ENCODE data around the gene ZNF423. TPM values are rescaled to one million over a fixed set of nuclear protein-coding genes. Genes with fewer than 3 reads are reported as not detected.

The ZNF423 gene
- total RNA-seq, 2 experiments from 2014 or later = not detected

DNA sequence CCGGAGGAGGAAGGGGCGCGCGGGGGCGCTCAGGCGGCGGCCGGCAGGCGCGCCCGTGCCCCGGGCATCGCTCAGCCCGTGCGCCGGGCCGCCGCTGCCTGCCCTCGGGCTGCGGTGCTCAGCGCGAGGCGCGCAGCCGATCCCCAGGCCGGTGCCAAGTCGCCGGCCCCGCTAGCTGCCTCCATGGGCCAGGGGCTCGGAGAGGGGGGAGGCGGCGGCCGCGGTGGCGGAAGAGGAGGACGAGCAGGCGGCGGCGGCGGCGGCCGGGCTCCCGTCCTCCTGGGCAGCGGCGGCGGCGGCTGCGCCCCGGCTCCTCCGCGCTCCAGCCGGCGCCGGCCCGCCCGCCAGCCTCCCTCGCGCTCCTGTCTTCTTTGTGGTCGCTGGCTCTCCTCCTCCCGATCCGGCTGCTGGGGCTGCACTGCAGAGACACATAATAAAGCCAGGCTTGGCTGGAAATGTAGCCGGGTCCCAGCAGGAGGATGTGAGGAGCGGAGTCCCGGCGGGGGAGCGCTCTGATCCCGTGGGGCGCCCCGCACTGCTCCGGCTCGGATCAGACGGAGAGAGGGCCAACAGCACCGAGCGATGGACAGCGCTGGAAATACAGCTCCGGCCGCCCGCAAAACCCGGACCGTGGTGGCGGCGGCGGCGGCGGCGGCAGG, 889 bp upstream of the ZNF423 start:
- Mint-ChIP-seq H3K4me1 (ENCODE audit: low read depth) (peaks cover 3% of the 10 kb centered on the region), H3K27ac (no peak overlapping the region), H3K9me3 (no peaks in the 10 kb centered on the region), H3K27me3 (peaks cover 45% of the 10 kb centered on the region), H3K4me3 (peak overlapping the region; percentile 47), H3K36me3 (ENCODE audit: low read depth) (no peaks in the 10 kb centered on the region)
- TF ChIP-seq, protein P1, sequence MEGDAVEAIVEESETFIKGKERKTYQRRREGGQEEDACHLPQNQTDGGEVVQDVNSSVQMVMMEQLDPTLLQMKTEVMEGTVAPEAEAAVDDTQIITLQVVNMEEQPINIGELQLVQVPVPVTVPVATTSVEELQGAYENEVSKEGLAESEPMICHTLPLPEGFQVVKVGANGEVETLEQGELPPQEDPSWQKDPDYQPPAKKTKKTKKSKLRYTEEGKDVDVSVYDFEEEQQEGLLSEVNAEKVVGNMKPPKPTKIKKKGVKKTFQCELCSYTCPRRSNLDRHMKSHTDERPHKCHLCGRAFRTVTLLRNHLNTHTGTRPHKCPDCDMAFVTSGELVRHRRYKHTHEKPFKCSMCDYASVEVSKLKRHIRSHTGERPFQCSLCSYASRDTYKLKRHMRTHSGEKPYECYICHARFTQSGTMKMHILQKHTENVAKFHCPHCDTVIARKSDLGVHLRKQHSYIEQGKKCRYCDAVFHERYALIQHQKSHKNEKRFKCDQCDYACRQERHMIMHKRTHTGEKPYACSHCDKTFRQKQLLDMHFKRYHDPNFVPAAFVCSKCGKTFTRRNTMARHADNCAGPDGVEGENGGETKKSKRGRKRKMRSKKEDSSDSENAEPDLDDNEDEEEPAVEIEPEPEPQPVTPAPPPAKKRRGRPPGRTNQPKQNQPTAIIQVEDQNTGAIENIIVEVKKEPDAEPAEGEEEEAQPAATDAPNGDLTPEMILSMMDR (IDR thresholded peaks at IDR 0.05) = no peak
- POLR2A ChIA-PET = interaction anchor here (1.2 to 1.3 kb wide), 2 partner anchors 8 to 168 kb away, joined by 3 read pairs; partner anchors contain the start of gene CNEP1R1
- DNase-seq (peak; percentile 34), ATAC-seq (no peak)
- intact Hi-C loops (cut with micrococcal nuclease) = no loop called here
- CTCF ChIA-PET = interaction anchor here (0.6 to 4.5 kb wide), 16 partner anchors 14 to 414 kb away, joined by 3 to 28 read pairs (median 5); no protein-coding TSS in a partner anchor

DNA sequence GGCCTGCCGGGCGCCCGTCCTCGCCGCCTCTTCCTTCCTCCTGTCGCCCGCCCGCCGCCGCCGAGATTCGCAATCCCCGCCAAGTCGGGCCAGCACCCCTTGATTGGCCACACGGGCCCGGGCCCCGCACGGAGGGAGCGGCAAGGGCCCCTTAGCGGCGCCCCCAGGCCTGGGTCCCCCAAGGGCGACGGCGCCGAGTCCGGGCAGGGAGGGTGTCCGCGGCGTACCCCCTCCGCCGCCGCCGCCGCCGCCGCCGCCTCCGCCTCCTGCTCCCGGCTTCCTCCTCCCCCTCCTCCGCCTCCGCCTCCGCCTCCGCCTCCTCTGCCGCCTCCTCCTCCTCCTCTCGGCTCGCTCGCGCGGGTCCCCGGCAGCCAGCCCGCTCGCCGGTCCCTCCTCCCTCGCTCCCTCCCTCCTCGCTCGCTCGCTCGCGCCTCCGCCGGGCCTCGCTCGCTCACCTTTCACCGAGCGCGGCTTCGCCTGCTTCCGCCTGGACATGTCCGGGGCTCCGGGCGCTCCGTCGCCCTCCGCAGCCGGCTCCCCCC, 561 bp downstream of the ZNF423 start:
- Mint-ChIP-seq H3K4me3 (peak overlapping the region; percentile 26), H3K4me1 (ENCODE audit: low read depth) (peaks cover 3% of the 10 kb centered on the region), H3K27me3 (peaks cover 38% of the 10 kb centered on the region), H3K9me3 (no peaks in the 10 kb centered on the region), H3K36me3 (ENCODE audit: low read depth) (no peaks in the 10 kb centered on the region), H3K27ac (no peak overlapping the region)
- TF ChIP-seq, protein P1 (IDR thresholded peaks at IDR 0.05) = no peak
- ChIA-PET CTCF (interaction anchor here (4.5 kb wide), 1 partner anchor 22 kb away, joined by 28 read pairs; no protein-coding TSS in a partner anchor), POLR2A (no interaction called here)
- DNase-seq (peak; percentile 31), ATAC-seq (peak; percentile 49)
- intact Hi-C loops (cut with micrococcal nuclease) = no loop called here

DNA sequence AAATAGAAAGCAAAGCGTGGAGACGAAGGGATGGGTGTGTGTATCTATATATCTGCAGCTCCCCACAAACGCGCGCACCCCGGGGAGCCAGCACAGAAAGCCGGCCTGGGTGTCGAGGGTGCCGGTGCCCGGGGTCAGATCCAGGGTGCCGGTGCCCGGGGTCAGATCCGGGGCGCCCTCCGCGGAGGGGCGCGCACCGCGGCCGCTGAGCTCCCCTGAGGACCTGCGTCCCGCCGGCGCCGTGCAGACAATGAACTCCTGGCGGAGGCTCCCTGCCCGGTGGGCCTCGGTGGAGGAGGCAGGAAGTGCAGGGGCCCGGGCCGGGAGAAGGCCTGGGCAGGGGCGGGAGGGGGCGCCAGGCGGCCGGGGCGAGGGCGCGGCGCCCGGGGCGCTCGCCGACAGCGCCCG, 1.1 kb downstream of the ZNF423 start:
- ChIA-PET POLR2A (no interaction called here), CTCF (no interaction called here)
- DNase-seq (peak; percentile 4), ATAC-seq (peak; percentile 9)
- Mint-ChIP-seq H3K4me1 (ENCODE audit: low read depth) (peaks cover 3% of the 10 kb centered on the region), H3K27me3 (peaks cover 35% of the 10 kb centered on the region), H3K9me3 (no peaks in the 10 kb centered on the region), H3K36me3 (ENCODE audit: low read depth) (no peaks in the 10 kb centered on the region), H3K4me3 (no peak overlapping the region), H3K27ac (no peak overlapping the region)
- TF ChIP-seq, protein P1 (IDR thresholded peaks at IDR 0.05) = no peak
- intact Hi-C loops (cut with micrococcal nuclease) = no loop called here

DNA sequence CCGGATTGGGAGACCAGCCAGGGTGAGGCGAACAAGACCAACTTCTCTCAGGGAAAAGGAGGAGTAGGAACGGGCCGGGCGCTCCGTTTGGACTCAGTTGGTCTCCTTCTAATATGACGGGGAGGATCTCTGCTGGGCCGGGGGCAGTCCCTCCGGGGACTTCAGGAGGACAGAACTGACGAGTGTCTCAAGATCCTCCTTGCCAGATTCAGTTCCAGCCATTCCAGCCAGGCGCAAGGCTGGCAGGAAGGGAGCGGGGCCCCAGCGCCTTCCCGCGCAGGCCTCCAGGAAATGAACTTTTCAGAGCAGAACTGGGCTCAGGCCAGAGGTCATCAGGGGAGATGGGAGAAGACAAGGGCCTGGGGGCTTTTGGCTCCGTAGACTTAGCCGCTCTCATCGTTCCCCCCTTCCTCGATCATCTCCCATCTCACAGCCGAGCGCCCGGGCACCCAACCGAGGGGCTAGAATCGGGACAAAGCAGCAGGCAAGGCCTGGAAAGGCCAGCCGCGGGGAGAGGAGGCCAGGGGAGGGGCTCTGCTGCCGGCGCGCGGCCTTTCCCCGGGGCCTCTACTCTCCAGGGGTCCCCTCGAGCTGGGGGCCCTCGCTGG, 1.6 kb downstream of the ZNF423 start:
- intact Hi-C loops (cut with micrococcal nuclease) = no loop called here
- DNase-seq (no peak), ATAC-seq (no peak)
- H3K36me3 Mint-ChIP-seq (ENCODE audit: low read depth) = no peaks in the 10 kb centered on the region
- peaks cover 3% of the 10 kb centered on the region for H3K4me1 Mint-ChIP-seq (ENCODE audit: low read depth)
- peaks cover 31% of the 10 kb centered on the region for H3K27me3 Mint-ChIP-seq
- no peaks in the 10 kb centered on the region for H3K9me3 Mint-ChIP-seq
- CTCF ChIA-PET = no interaction called here
- POLR2A ChIA-PET = no interaction called here
- peak overlapping the region; percentile 43 for H3K4me3 Mint-ChIP-seq
- no peak overlapping the region for H3K27ac Mint-ChIP-seq
- TF ChIP-seq, protein P1 (IDR thresholded peaks at IDR 0.05) = no peak

DNA sequence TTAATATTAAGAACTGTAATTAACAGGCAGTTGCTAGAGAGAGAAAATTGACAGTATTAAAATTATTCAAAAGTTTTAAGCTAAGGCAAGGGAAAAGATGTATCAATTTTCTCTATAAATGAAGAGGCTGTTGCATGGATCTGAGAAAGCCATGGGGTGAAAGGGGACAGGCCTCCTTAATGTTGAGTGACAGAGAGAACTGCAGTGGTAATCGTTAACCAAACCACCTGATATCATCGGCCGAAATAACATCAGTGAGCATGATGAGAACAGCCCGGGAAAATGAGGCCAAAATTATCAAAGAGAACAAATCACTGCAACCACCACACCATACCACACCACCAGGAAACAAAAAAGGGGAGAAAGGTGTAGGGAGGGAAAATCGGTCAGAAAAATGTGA, 3.6 kb downstream of the ZNF423 start:
- no peaks in the 10 kb centered on the region for H3K4me1 Mint-ChIP-seq (ENCODE audit: low read depth)
- intact Hi-C loops (cut with micrococcal nuclease) = no loop called here
- CTCF ChIA-PET = no interaction called here
- H3K27ac Mint-ChIP-seq = no peak overlapping the region
- no peak overlapping the region for H3K4me3 Mint-ChIP-seq
- H3K27me3 Mint-ChIP-seq = peaks cover 23% of the 10 kb centered on the region
- no peak for ATAC-seq
- H3K9me3 Mint-ChIP-seq = no peaks in the 10 kb centered on the region
- POLR2A ChIA-PET = interaction anchor here (1.1 kb wide), 1 partner anchor 51 kb away, joined by 3 read pairs; no protein-coding TSS in a partner anchor
- TF ChIP-seq, protein P1 (IDR thresholded peaks at IDR 0.05) = no peak
- no peak for DNase-seq
- H3K36me3 Mint-ChIP-seq (ENCODE audit: low read depth) = no peaks in the 10 kb centered on the region

Data from activated CD8-positive, alpha-beta T cell treated with anti-CD3 and anti-CD28 coated beads for 36 hours (primary cell).